HFF-Myc (cell line): ENCODE measurements around the gene ARID5B.

Source experiments
- DNase-seq: peaks from one replicate; pipeline ENCODE4 v3.0.0-alpha.2; 2011; ENCODE audit warnings: low read depth; ENCODE audit errors: extremely low read depth
- H3K4me3 ChIP-seq: replicated peaks from 2 replicates; pipeline ENCODE4 v1.5.1; 2011; ENCODE audit warnings: low read depth, mild to moderate bottlenecking, control low read depth, low read length
- CTCF ChIP-seq: IDR thresholded peaks from 2 replicates; pipeline ENCODE4 v1.5.1; 2012; ENCODE audit warnings: mild to moderate bottlenecking, low read depth, low read length, control low read depth; ENCODE audit errors: missing control alignments

The ARID5B gene

GRCh38 chr10:62054408-62054807 lies 152.9 kb downstream of the ARID5B start:
- no peak for DNase-seq
- peak overlapping the region; percentile 1; the same call in 1 of the 2 replicates for H3K4me3 ChIP-seq
- TF ChIP-seq CTCF, result no peak

- DNase-seq, result no peak
- peak overlapping the region; percentile 1; the same call in 1 of the 2 replicates for H3K4me3 ChIP-seq
- TF ChIP-seq CTCF, result no peak
Measured at GRCh38 chr10:62054830-62055229, 153.3 kb downstream of the ARID5B start.

GRCh38 chr10:62056219-62056618 lies 154.7 kb downstream of the ARID5B start:
- DNase-seq, result no peak
- no peak for TF ChIP-seq CTCF
- no peak overlapping the region for H3K4me3 ChIP-seq

GRCh38 chr10:62056698-62057097 lies 155.2 kb downstream of the ARID5B start:
- TF ChIP-seq CTCF, result no peak
- H3K4me3 ChIP-seq, result peak overlapping the region; percentile 16
- DNase-seq, result no peak

- peak overlapping the region; percentile 16; the same call in 1 of the 2 replicates for H3K4me3 ChIP-seq
- TF ChIP-seq CTCF, result no peak
- DNase-seq, result no peak
Measured at GRCh38 chr10:62057359-62057758, 155.9 kb downstream of the ARID5B start.

- peak overlapping the region; percentile 4; the same call in 1 of the 2 replicates for H3K4me3 ChIP-seq
- no peak for DNase-seq
Measured at GRCh38 chr10:62057850-62058249, 156.4 kb downstream of the ARID5B start.

More at GRCh38 chr10:62057850-62058249, 156.4 kb downstream of the ARID5B start:
- TF ChIP-seq CTCF, result no peak
